Measurements from ENCODE around the gene TCHP.
"Not testable (repeated sequence)": the region's sequence is repeated elsewhere in the genome, so short reads cannot be mapped to it uniquely, and the experiment has no call there.

DNA sequence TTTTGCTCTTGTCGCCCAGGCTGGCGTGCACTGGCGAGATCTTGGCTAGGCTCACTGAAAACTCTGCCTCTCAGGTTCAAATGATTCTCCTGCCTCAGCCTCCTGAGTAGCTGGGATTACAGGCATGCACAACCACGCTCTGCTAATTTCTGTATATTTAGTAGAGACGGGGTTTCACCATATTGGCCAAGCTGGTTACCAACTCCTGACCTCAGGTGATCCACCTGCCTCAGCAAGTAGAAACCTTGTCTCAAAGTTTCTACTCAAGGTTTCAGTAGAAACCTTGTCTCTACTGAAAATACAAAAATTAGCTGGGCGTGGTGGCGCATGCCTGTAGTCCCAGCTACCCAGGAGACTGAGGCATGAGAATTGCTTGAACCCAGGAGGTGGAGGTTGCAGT lies 8.3 kb upstream of the TCHP start:
- TF ChIP-seq, protein P1, sequence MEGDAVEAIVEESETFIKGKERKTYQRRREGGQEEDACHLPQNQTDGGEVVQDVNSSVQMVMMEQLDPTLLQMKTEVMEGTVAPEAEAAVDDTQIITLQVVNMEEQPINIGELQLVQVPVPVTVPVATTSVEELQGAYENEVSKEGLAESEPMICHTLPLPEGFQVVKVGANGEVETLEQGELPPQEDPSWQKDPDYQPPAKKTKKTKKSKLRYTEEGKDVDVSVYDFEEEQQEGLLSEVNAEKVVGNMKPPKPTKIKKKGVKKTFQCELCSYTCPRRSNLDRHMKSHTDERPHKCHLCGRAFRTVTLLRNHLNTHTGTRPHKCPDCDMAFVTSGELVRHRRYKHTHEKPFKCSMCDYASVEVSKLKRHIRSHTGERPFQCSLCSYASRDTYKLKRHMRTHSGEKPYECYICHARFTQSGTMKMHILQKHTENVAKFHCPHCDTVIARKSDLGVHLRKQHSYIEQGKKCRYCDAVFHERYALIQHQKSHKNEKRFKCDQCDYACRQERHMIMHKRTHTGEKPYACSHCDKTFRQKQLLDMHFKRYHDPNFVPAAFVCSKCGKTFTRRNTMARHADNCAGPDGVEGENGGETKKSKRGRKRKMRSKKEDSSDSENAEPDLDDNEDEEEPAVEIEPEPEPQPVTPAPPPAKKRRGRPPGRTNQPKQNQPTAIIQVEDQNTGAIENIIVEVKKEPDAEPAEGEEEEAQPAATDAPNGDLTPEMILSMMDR (IDR thresholded peaks at IDR 0.05): not testable (repeated sequence)
- not testable (repeated sequence) for TF ChIP-seq POLR2A (IDR thresholded peaks at IDR 0.05)
